ENCODE measurements around the gene NKD2.
"Not testable (repeated sequence)": the region's sequence is repeated elsewhere in the genome, so short reads cannot be mapped to it uniquely, and the experiment has no call there.

NKD2 gene
- total RNA-seq: 0.56 reads per million

DNA sequence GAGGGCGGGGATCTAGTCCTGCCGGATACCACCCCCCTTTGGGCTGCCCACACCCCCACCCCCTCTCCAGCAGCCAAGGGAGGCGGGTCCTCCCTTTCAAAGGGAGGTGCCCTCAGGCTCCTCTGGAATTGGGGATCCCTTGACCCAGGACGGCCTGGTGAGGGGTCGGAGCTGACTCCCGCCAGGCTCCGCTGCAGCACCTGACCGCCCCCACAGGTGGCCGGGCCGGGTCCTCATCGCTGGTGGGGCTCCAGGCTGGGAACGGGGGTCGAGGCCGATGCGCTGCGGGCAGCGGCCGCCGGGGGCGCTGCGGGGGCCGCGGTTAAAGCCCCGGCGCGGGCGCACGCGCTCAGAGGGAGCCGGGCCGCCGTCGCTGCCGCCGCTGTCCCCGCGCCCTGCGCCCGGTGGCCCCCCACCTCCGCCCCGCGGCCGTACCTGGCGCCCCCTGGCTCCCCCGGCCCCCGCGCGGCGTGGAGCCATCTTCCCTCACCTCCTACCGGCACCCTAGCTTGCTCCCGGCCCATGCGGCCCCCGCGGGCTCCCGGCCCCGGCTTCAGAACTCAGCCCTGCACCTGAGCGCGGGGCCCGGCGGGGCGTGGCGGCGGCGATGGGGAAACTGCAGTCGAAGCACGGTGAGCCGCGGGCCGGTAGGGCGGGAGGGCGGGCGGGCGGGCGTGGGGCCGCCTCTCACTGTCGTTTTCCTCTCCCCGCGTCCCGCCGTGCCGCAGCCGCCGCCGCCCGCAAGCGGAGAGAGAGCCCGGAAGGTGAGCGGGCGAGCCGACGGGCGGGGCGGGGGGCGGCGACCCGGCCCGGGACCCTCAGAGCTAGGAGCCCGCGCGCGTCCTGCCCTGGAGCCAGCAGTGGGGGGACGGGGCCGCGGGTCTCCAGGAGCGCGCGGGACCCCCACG lies at the start of gene NKD2:
Gene NKD2, plus strand, starts transcription at position 352 of the 908 bp plus-strand sequence. Its CDS starts 256 bp downstream, at position 608.
- no peak for DNase-seq

DNA sequence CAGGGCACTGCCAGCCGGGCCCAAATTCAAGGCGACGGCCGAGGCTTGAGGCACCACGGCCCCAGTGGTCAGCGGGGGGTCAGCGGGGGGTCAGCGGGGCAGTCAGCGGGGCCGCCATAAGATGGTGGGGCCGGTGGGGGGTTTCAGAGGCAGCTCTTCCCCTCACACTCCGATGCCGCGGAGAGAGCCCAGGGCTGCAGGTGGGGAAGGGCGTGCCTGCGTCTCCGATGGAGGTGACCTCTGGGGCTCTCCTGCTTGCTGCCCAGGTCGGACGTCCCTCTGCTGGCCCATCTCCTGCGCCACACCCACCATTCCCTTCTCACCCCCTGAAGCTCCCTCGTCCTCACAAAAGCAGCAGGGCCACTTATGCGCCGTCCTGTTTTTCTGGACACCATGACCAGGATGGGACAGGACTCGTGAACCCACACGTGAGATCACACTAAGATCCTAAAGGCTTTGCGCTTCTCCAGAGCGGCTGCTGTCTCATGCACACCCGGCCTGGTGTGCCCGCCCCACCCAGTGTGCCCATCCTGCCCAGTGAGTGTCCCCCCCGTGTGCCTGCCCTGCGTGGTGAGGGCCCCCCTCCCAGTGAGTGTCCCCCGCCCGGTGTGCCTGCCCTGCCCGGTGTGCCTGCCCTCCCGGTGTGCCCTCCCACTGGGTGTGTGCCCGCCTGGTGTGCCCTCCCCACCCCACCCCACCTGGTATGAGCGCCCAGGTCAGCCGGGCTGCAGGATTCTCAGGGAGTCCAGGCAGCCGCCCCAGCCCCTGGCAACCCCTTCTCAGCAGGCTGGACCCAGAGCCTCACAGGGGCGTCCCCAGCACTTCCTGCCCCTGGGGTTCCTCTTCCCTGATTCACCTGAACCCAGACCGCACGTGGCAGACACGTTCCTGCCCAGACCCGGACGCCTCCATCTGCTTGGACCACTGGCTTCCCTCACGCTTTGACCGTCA lies 48.7 kb upstream of the NKD2 start:
- no peak for DNase-seq

- DNase-seq: no peak
Measured at GRCh38 chr5:960551-960950, 48.1 kb upstream of the NKD2 start.

DNA sequence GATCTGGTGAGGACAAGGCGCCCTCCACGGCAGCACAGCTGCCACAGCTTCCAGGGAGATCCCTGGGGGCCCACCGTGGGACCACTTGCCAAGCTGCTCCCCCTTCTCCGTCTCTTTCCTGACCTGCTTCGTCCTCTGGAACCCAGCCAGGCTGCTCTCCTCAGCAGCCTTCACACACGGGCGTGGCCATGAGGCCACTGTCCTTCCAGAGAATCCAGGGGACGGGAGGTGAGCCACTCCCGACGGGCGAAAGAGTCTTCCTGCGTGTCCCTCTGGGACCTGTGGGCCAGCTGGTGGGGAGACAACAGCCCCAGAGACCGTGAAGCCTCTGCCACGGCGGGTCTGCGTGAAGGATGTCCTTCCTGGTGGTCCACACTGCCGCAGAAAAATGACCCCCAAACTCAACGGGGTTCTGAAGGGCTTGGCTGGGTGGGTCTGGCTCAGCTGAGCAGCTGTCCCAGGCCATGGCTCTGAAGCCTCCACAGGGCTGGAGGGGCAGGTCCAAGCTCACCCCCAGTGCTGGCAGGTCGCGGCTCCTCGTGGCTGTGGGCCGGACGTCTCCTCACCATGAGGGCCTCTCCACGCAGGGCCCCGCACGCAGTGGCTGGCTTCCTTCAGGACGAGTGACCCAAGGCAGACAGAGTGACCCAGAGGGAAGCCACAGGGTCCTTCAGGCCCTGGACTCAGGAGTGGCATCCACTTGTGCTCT lies 47.4 kb upstream of the NKD2 start:
- no peak for DNase-seq

DNA sequence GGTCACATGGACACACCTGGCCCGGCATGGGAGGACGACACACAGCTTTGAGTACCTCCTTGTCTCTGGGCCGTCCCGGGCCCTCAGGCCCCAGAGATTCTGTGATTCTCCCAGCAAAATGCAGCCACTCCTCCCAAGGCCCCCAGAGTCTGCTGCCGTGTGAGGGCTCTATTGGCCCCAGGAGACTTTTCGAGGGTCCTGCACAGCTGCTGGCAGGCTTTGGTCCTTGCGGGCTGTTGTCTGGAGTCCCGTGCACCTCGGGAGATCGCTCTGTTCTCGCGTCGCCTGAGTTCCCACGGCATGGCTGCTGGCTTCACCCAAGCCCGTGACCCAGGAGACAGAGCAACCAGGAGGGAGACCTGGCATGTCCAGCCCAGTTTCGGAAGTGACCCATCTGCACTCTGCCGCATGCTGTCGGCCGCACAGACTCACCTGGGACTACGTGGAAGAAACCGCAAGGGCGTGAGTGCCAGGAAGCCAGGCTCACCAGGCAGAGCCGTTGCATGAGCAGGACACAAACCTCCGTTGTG lies 46.8 kb upstream of the NKD2 start:
- DNase-seq: no peak

GRCh38 chr5:962386-962785 lies 46.2 kb upstream of the NKD2 start:
- DNase-seq: no peak

DNA sequence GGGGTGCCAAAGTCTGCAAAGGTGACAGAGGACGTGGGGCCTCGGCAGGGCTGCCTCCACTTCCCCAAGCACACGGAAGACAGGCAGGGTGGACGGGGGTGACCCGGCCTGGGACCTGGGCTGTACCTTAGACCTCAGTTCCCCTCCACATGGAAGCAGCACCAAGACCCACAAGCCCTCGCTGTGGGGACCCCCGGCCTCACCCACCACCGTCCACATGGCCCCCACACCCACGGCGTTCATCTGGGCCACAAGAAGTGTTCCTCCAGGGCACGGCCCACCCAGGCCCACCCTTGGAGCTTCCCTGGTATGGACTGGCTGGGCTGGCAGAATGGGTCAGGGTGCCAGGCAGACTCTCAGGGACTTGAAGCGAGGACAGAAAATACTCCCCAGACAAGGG lies 45.8 kb upstream of the NKD2 start:
- no peak for DNase-seq

DNA sequence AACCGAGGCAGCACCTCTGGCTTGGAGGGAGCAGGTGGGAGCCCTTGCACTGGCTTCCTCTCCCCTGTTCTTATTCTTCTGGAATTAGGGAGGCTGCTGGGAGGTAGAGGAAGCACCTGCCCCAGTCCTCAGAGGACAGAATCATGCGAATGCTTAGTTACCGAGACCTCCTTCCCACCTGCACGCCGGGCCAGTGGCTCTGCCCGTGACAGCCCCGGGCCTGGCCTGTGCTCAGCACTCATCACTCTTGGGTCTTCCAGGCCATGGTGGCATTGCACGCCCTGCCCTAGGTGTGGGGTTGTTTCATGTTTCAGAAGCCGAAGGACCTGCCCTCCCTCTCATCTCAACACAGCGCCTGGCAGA lies 45.3 kb upstream of the NKD2 start:
- no peak for DNase-seq

- DNase-seq: no peak
Measured at GRCh38 chr5:963673-964531, 44.7 kb upstream of the NKD2 start.

GRCh38 chr5:964821-965220 lies 43.8 kb upstream of the NKD2 start:
- no peak for DNase-seq

DNA sequence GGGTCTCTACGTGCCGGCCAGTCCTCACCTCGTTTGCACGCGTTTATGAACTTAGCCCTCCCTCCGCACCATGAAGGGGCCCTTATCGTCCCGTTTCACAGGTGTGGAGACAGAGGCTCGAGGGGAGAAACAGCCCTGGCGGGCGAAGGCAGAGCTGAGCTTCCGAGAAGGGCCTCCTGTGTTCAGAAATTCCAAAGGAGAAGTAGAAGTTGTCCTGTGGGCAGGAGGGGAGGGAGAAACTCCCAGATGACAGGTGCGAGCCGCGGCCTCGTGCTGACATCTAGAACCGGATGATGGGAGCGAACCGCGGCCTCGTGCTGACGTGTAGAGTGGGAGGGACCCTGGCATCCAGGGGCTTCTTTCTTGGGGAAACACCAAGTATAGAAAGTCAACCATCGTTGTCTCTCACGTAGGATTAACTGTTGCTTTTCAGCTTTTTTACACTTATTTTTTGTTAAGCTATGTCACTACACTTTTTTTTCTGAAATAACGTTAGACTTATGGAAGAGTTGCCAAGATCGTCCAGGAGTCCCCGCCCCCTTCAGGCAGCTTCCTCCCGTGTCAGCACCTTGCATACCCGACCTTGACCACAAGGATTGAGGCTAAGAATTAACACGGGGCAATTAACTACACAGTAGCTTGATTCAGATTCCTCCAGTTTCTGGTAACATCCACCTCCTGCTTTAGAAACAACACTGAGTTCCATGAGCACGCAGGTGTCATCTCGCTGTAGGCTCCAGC lies 42.8 kb upstream of the NKD2 start:
- no peak for DNase-seq

- no peak for DNase-seq
Measured at GRCh38 chr5:966345-966710, 42.3 kb upstream of the NKD2 start.

DNA sequence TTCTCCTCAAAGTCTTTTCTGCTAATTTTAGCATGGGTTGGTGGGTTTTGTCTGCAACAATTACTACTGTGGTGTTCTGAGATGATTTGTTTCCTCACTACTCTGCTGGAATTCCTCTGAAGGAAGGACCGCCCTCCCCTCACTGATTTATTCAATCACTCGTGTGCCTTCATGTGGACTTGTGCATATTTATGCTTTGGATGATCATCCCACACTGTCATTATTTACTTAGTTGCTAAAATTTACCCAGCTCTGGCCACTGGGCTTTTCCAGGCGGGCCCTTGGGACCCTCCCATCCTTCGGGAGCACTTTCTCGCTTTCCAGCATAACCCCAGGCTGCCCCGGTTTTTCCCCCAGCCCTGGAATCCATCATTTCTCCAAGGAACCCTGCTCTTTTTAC lies 41.7 kb upstream of the NKD2 start:
- no peak for DNase-seq

DNA sequence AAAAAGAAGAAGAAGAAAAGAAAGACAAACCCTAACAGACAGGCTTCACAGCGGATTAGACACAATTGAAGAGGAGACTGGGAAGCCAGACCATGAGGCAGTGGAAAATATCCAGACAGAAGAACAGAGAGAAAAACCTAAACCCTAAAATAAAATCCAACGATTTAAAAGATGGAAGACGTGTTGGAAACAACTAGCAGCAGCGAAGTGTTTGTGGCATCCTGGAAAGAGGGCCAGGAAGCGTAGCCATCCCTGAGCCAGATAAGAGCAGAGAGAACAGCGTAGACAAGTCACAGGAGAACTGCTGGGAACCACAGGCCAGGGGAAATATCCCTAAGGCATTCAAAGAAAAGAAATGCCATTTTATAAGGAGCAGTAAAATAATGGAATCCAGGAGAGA lies 39.7 kb upstream of the NKD2 start:
- no peak for DNase-seq

DNA sequence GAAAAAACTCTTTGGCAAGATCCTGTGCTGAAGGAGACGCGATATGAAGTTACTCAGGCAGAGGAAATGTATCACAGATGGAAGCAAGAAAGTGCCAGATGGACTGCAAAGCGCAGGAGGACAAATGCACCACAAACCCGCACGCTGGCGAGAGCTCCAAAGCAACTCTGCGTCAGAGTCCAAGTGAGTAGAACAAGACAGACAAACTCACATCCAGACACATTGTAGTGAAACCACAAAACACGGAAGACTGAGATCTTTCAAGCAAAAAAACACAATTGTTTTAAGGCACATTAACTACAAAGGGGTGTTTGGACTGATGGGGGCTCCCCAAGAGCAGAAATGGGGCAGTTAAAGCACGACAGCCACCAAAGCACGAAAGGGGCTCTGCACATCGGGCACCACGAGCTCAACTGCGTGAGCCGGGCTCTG lies 39.2 kb upstream of the NKD2 start:
- DNase-seq: no peak

- DNase-seq: not testable (repeated sequence)
Measured at GRCh38 chr5:972575-972974, 36.0 kb upstream of the NKD2 start.

GRCh38 chr5:976849-977751 lies 31.5 kb upstream of the NKD2 start:
- DNase-seq: no peak

DNA sequence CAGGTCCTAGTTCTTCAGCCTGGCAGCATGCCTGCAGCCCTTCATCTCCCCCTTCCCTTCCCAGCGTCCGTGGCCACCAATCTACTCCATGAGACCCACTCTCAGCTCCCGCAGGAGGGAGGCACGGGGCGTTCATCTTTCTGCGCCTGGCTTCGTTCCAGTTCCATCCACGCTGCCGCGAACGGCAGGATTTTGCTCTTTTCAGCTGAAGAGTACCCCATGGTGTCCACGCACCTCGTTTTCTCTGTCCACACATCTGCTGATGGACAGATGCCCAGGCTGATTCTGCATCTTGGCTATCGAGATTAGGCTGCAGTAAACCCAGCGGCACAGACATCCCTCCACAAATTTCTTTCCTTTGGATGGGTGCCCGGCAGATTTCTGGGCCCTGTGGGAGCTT lies 30.5 kb upstream of the NKD2 start:
- DNase-seq: no peak

GRCh38 chr5:978693-979092 lies 29.9 kb upstream of the NKD2 start:
- DNase-seq: no peak

Data from effector CD4-positive, alpha-beta T cell (primary cell).